GM21515 (cell line): ENCODE data around the gene SMYD5.

Experiments used
- ATAC-seq: cut with Tn5 transposase; IDR thresholded peaks from one replicate; pipeline ENCODE4 v1.9.1; 2021; ENCODE audit not compliant: unreplicated experiment

Gene SMYD5

DNA sequence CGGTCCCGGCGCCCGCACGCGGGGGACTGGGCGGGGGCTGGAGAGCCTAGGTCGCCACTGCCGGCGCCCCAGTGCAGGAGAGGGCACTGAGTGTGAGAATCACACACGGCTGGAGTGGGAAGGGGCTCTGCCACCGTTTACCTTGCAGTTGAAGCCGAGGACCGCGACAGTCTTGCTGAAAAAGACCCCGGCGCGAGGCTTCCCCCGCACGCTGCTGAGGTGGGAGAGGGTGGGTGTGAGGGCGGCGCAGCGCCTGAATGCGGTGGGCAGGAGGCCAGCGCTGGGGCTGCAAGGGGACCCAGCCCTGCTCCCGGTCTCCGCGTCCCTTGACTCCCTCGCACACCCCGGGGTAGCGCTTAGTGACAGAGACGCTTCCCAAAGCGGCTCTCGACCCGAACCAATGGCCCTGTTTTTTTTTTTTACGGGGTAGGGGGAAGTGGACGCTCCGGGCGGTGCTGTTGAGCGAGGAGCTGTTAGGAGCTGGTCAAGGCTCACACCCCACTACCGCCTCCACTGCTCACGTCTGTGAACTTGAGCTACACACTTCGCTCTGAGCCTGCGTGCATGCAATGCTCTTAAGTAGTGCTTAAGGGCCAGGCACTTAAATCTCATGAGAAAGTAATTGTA lies 10.9 kb upstream of the SMYD5 start:
- no peak for ATAC-seq

DNA sequence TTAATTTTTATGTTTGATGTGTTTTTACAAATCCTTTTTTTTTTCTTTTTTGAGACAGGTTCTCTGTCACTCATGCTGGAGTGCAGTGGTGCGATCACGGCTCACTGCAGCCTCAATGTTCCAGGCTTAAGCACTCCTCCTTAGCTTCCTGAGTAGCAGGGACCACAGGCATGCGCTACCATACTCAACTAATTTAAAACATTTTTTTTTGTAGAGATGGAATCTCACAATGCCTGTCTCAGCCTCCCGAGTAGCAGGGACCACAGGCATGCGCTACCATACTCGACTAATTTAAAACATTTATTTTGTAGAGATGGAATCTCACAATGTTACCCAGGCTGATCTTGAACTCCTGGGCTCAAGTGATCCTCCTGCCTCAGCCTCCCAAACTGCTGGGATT lies 8.4 kb upstream of the SMYD5 start:
- no peak for ATAC-seq

DNA sequence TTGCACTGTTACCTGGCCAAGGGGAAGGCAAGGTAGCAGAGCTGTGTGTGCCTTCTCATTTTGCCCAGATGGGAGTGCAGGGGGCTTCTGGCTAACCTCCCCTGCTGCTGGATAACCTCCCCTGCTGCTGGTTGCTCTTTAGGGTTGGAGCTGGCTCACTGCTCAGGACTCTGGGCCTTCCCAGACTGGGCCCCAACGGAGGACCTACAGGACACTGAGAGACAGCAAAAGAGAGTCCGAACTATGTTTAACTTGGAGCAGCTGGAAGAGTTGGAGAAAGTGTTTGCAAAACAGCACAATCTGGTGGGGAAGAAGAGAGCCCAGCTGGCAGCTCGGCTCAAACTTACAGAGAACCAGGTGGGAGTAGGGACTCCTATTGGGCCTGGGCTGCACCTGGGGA lies 5.8 kb upstream of the SMYD5 start:
- no peak for ATAC-seq

DNA sequence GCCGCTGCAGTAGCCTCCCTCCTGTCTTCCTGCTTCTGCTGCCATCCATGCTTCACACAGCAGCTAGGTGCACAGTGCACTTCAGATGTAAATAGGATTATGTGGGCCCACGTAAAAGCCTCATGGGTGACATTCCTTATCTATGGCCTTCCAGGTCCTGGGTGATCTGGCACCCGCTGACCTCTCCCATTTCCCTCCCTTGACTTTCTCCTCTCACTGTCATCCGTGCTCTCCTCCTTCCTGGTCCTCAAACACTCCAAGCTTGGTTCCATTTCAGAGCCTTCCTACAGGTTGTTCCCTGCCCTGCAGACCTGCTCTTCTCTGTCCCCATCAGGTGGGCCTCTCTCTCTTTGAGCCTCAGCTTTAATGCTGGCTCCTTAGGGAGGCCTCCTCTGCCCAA lies 4.0 kb upstream of the SMYD5 start:
- ATAC-seq, result no peak

DNA sequence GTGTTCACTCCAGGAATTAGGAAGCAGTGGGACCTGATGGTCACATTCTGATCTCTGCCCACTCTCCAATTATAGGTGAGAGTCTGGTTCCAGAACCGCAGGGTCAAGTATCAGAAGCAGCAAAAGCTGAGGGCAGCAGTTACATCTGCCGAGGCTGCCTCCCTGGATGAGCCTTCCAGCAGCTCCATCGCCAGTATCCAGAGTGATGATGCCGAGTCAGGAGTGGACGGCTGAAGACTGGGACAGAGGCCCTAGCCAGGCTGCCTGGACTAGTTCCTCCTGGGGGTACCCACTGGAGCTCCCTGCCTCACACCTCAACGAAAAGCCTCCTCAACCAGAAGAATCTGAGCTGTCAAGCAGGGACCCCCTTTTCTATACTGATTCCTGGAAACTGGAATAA lies 3.3 kb upstream of the SMYD5 start:
- ATAC-seq, result no peak

DNA sequence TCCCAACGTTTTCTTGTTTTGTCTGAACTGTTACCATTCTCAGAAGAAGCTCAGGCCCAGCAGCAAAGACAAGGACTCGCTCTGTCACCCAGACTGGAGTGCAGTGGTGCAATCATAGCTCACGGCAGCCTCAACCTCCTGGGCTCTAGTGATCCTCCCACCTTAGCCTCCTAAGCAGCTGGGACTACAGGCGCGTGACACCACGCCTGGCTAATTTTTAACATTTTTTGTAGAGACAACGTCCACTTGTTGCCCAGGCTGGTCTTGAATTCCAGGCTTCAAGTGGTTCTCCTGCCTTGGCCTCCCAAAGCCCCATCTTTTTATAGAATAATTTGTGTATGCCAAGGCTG lies 2.0 kb upstream of the SMYD5 start:
- ATAC-seq, result no peak

DNA sequence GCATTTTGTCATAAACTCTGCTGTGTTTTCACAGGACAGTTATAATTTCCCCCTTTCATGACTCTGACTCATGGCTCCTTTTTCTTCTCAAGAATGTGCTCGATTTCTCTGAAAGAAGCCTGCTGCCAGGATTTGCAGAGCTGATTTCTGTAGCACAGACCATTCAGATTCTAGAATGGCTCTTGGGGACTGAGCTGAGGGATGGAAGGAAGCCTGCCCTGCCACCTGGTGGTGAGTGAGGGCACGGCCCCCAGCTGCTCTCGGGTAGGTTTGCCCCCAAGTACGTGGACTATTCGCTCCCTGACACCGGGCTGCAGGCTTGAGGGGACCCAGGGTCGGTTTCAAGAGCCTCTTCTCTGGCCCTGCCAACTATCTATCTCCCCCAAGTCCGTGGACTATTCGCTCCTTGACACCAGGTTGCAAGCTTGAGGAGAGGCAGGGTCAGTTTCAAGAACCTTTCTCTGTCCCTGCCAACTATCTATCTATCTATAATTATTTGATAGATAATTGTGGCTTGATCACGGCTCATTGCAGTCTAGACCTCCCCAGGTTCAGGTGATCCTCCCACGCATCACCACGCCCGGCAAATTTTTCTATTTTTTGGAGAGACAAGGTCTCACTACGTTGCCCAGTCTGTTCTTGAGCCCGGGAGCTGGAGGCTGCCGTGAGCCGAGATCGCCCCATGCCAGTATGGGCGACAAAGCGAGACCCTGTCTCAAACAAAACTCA lies 1.4 kb upstream of the SMYD5 start:
- ATAC-seq, result peak; percentile 67

DNA sequence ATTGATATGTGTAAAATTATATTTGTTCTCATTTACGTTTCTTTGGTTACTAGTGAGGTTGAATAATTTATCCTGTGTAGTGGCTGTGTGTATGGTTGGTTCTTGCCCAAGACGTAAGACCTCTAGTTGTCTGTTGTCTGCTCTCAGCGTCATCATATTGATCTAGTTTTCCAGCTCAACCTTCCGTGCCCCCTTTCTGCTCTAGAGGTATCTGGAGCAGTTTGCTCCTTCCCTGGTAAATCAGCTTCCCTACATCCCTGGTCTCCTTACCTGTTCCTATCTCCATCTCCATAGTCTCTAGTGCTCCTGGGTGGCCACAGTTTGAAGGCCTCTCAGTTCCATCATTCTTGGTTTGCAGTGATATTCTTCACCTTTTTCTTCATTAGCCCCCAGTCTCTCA lies 1.2 kb downstream of the SMYD5 start:
- ATAC-seq, result no peak

DNA sequence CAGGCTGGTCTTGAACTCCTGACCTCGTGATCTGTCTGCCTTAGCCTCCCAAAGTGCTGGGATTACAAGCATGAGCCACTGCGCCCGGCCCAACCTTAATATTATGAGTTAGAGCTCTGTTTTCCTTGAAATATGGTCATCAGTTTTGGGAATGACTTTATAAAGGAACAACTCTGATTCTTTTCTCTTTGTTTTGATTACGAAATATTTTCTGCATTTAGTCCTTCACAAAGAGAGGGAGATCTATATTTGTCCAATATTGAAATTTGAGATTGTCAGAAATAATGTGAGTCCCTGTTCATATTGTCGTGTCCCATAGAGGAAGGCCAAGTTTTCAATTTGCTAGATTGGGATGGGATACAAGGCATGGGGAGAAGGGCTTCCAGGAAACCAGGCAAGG lies 3.1 kb downstream of the SMYD5 start:
- no peak for ATAC-seq

DNA sequence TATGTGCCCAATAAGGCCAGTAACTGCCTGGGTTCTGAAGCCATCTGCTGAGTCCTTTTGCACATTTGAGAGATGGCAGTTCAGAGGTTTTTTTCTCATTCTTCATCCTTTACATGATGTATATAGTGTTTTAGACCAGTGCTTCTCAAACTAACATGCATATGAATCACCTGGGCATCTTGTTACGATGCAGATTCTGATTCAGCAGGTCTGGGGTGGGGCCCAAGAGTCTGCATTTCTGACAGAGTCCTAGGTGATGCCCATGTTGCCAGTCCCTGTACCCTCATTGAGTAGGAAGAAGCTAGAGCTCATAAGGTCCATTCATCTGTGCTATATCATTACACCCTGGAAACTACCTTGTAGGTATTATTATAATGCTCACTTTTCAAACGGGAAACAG lies 3.8 kb downstream of the SMYD5 start:
- ATAC-seq, result no peak

DNA sequence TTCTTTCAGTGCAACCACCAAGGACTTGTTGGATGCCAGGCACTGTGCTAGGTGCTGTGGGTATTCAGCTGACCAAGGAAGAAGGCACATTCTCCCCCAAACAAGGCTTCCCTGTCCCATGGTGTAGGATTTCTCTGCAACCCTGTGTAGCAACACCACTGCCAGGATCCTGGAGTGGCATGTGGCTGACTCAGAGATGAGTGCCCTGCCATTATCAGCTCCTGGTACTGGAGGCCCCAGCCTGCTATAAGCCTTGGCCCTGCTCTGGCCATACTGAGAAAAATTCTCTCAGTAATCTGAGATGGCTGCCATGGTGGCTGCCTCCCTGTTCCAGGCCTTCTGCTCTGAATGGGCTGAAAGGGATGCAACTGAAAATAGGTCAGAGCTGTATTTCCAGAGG lies 4.3 kb downstream of the SMYD5 start:
- ATAC-seq, result no peak

DNA sequence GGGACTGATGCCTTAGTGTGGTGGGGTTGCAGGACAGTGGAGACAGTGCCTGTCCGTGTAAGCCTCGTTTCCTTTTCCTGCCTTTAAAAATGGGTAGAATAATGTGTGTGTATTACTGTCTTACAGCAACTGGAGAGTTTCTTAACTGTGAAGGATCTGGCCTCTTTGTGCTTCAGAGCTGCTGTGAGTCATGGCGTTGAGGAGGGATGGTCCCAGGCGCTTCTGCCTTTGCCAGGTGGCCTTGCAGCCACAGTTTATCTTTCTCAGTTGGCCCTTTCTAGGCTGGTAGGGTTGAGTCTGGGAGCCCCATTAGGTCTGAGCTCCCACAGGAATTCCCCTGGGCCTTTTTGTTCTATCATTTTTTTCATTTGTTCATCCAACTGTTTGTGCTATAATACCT lies 9.8 kb downstream of the SMYD5 start:
- no peak for ATAC-seq

DNA sequence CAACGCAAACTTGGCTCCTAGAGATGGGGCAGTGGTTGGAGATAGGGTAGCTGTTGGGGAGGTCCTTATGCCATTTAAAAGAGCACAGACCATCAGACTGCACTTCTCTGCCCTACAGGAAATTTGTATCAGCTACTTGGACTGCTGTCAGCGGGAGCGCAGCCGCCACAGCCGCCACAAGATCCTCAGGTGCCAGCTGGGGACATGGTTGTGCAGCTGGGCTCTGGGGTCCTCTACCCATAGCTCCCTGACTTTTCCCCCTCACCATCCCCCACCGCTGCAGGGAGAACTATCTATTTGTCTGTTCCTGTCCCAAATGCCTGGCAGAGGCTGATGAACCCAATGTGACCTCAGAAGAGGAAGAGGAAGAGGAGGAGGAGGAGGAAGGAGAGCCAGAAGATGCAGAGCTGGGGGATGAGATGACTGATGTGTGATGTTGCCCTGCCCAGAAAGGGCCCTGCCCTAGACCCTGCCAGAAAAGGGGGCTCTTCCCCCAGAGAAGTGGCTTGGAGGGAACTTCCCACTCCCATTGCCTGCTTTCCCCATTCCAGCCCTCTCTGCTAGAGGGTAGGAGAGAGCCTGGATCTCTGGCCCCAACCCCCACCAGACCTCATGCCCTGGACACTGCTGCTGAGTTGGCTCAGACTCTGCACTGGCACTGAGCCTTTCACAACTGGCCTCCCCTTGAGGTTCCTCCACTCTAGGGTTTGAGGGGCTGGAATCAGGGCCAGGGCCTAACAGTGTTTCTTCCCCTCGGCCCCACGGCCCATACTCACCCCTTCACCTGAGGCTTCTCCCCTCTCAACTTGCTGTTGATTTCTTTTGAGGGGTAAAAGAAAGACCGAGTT lies 11.7 kb downstream of the SMYD5 start:
- no peak for ATAC-seq

DNA sequence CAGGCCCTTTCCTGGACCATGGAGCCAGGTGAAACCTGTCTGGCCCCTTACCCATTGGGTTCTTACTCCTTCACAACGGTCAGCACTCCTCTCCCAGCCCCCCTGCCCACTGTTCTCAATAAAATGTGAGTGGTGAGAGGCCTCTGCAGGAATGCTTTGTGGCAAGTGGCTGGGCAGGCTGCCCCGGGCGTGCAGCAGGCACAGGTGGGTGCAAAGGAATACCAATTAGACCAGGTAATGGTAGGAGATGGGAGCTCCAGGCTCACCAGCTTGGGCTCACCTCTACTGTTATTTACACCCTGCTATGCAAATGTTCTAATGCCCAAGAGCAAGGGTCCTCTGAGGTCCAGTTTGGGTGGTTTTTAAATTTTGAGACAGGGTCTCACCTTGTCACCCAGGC lies 13.0 kb downstream of the SMYD5 start:
- no peak for ATAC-seq

DNA sequence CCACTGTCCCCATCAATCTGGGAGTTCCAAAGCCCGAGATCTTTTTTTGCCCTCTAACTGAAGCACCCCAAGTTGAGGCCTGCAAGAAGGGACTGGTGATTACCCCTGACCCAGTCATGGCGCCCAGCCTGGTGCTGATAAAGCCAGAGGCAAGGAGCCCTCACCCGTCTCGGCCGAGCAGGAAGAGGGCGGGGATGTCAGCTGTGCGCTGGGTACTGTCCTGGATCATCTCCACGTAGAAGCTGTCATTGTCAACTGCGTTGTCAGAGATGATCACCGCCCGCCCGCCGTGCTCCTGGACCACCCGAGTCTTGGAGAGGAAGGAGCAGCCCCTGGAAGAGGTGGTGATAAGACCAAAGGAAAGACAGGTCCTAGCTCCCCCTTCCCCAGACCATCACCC lies 14.6 kb downstream of the SMYD5 start:
- no peak for ATAC-seq

DNA sequence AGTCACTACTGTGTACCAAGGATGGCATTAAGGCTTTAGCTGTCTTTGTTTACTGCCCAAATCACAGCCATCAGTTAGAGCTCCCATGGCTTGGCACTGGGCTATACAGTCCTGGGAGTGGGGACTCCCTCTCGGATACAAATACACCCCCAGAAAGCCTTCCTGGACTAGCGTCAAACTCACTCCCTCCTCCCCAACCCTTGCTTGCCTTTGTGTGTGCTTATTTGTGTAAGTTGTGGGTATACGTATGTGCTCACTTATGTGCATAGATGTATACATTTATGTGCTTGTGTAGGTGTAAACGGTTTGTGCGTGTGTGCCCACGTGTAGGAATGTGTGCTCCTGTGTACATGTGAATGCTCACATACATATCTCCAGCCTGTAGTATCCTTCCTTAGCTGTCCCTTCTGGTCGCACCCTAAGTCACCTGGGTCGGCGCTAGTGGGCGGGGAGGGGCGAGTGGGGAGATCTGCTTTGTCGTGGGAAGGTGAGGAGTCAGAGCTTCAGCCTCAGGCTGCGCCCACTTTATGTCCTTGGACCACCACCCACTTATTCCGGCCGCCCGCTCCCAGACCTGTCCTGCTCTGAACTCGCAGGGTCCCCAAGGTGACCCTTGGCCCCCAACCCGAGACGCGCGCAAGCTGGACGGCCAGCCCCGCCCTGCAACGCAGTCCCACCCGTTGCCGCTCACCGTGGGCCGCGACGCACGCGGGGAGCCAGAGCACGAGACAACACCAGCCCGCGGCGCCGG lies 18.5 kb downstream of the SMYD5 start:
- no peak for ATAC-seq

DNA sequence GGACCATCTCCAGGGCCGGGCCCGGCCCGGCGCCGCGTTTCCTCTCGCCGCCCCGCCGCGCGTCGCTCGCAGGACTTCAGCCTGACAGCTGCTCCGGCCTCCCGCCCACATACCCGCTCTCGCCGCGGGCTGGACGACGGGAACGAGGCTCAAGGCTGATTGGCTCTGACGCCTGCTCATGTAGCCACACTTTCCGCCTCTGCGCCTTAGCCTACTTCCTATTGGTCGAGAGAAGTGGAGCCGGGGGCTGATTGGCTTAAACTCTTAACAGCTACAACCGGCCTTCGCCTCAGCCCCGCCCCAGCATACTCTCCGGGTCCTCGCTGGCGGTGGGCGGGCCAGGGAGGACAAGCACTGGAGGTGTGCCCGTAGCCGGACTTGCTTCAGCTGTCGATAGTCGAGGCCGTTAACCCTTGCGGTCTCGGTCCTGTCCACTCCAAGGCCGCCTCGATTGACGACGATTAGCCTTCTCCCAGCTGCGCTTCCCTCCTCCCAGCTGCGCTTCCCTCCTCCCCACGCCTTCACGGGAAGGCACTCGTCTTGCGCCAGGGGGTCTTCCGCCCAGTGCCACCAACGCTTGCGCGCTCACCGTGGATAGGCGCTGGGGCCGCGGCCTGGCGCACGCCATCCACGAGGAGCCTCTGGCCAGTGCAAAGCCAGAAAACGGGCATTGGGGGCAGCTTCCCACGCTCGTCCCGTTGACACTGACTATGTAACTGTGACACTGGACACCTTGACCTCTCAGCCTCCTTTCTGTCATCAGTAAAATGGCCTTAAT lies 19.3 kb downstream of the SMYD5 start, which contains the start of gene PRADC1:
PRADC1 (minus strand) TSS at position 86 of the 778 bp plus-strand sequence; CDS start at position 7, 79 bp downstream.
- peak; percentile 93 for ATAC-seq

DNA sequence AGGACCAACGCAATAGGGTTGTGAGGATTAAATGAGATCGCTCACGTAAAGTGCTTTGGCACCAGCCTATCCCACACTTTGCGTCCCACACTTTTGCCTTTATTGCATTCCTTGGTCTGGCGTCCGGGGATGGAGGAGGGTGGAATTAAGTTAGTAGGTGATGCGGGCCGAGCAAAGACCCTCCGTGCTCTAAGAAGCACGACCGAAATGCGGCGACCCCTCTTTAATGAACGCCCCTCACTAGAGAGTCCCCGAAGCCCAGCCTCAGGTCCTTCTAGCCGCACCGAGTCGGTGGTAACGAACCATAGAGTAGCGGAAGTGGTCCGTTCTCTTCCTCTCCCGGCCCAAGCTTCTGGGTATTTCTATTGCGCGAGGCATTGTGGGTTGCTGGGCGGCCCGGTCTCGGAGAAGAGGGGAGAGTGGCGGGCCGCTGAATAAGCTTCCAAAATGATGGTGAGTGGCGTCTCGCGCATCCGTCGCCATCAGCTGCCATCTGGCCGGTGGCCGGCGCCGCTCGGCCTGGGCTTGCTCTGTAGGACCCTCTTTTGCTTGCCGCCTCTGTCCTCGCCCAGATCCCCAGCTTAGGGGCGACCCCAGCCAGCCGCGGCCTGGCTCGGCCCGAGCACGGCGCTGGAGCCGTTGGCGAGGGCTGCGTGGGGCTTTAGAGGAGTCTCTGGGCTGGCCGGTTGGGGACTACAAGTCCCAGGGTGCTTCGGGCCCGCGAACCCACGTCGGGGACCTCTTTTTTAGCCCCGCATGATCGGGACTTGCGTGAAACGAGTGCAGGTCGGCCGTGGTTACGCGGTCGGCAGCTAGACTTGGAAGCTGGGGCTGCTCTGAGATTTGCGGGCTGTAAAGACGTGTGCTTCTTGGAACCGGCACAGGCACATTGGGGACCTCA lies 20.1 kb downstream of the SMYD5 start, which contains the start of gene CCT7:
CCT7 (plus strand) TSS at position 377 of the 901 bp plus-strand sequence; CDS start at position 448, 71 bp downstream.
- peak; percentile 64 for ATAC-seq

DNA sequence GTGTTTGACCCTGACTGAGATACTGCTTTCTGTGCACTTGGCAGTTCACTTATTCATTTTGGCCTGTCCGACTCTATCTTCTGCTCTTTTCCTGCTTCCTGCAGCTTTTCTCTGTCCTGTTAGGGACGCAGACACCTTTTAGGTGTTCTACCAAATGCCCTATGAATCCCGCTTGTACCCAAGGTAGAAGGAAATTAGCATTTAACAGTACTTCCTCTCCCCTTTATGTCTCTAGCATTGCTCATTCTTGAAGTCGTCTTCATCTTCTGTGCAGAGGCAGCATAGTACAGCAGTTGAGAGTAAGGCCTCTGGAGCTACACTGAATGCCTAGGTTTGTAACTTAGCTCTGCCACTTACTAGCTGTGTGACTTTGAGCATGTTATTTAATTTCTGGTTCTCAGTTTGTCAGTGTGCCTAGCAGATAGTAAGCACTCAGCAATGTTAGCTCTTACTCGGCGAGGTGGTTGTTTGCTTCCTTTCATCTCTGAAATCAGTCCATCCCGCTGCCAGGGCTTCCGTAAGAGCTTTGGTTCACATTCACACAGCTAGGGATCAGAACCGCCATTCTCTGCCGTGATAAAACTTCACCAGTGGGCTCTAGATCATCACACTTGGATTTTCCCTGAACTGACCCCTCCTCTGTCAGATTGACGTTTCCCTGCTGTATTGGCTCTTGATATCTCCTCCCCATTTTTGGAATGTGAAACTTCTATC lies 21.4 kb downstream of the SMYD5 start:
- ATAC-seq, result no peak
